GM19351 (cell line): Measurements from ENCODE around the gene TECR.
A peak's percentile ranks its signal among the peaks of the same experiment; 100 is the strongest.

Experiments used
- ATAC-seq: cut with Tn5 transposase; IDR thresholded peaks from one replicate; pipeline ENCODE4 v1.9.1; 2021; ENCODE audit warnings: mild to moderate bottlenecking, moderate library complexity; ENCODE audit not compliant: unreplicated experiment

TECR gene

DNA sequence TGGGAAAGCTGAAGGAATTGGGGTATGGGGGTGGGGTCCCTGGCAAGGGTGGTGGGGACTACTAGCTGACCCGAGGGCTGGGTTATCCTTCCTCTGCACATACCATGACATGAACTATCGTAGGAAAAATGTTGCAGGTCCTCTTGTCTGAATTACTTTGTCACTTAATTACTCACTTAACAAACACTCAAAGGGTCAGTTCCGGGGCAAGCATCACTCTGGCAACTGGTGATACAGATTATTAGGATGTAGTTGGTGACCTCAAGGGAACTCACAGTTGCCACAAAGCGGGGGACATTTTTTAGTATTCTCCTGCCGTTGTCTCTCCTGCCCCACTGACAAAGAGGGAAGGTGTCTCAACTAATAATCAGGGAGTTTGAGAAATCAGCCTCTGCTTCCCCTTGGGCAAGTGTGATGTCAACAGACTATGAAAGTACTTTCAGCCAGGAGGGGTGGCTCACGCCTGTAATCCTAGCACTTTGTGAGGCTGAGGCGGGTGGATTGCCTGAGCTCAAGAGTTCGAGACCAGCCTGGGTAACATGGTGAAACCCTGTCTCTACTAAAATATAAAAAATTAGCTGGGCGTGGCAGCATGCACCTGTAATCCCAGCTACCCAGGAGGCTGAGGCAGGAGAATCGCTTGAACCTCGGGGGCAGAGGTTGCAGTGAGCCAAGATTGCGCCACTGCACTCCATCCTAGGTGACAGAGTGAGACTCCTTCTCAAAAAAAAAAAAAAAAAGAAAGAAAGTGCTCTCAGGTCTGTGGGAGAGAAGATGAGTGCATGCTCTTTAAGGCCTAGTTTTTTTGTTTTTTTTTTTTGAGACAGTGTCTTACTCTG, 21.5 kb upstream of the TECR start:
- ATAC-seq: no peak

DNA sequence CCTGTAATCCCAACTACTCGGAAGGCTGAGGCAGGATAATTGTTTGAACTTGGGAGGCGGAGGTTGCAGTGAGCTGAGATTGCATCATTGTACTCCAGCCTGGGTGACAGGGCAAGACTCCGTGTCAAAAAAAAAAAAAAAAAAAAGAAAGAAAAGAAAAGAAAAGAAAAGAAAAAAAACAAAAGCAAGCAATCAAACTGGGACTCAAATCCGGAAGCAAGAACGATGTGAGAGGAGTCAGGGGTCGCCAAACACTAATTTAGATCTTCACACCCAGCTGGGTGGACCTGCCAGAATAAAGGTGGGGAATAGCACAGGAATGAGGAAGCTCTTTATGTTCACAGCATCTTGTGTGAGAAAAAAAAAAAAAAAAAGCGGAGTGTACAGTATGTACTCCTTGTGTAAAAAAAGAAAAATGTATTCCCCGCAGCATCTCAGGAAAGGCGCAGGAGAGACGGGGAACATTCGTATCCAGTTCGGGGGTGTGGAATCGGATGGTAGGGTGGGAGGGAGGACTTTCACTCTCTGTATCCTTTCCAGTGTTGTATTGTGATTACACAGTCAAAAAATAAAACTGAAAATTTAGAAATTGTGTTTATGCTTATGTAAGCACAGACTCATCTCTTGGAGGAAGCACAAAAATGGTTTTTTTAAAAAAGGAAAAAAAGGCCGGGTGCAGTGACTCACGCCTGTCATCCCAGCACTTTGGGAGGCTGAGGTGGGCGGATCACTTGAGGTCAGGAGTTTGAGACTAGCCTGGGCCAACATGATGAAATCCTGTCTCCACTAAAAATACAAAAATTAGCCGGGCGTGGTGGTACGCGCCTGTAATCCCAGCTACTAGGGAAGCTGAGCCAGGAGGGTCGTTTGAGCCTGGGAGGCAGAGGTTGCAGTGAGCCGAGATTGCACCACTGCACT, 18.8 kb upstream of the TECR start:
- ATAC-seq: no peak

DNA sequence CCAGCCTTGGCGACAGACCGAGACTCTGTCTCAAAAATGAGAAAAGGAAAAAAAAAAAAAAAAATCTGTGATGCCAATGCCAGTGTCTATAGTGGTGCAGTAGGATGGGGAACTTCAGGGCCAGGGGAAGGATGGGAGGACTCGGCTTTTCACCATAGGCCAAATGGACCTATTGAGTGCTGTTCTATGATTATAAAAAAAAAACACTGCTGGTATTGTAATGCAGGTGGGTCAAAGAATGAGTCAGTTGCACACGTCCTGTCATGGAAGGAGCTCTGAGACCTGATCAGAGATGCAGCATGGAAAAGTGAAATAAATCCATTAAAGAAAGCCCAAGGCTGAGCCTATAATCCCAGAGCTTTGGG, 18.2 kb upstream of the TECR start:
- ATAC-seq: no peak

DNA sequence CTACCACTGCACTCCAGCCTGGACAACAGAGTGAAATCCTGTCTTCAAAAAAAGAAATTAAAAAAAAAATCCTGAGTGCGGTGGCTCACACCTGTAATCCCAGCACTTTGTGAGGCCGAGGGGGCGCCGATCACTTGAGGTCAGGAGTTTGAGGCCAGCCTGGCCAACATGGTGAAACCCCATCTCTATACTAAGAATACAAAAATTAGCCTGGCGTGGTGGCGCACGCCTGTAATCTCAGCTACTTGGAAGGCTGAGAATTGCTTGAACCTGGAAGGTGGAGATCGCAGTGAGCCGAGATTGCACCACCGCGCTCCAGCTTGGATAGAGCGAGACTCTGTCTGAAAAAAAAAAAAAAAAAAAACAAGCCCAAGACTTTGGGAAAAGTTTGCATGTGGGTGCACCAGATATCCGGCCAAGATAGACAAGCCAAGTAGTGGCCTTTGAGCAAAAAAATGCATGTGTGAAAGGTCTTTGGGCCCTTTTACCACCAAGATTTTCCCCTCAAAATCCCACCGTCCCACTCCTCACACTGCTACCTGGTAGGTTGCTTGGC, 16.9 kb upstream of the TECR start:
- no peak for ATAC-seq

DNA sequence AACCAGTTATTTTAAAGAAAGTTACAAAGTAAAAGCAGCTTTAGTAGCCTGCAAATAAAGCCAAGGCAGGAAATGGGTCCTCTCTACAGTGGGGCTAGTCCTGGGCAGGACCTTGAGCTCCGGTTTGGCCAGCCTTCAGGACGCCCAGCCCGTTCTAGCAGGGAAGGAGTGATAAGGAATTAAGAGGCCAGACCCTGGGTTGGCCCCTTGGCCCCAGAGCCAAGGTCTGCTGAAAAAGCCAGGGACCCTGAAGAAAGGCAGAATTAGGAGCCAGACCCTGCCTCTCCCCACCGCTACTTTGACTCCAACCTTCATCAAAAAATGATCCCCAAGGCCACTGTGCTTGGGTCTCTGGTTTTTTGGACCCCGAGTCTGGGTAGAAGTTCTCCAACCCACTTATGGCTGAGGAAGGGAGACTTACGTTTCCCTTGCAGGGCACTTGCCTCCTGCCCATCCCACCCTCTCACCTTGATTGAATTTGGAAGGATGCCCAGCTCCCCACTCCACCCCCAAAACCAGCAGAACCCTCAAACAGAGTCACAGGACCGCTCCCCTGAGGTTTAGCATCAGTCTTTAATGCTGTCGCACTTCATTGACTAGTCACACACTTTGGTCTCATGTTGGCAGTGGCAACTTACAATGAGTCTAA, 15.1 kb upstream of the TECR start:
- ATAC-seq: no peak

DNA sequence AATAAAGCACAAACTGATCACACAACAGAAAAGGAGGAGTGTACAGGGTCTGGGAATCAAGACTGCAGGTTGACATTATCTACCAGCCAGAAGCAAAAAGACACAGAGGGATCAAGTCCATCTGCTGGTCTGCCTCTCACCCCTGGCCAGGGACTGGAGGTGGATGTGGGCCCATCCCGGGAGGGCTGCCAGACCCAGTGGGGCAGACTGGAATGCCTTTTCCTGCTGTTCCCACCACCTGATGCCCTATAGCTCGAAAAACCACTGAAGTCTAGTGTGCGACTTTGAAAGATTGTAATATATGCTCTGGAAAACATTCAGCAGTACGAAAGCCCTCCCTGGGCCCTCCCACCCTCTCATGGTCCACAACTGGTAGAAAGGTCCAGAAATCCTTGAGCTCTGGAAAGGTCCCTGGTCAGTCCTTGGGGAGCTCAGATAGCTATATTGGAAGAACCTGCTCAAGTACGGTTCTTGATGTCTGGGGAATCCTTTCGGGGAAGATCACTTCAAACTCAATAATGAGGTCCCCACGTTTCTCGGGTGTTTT, 13.8 kb upstream of the TECR start:
- no peak for ATAC-seq

DNA sequence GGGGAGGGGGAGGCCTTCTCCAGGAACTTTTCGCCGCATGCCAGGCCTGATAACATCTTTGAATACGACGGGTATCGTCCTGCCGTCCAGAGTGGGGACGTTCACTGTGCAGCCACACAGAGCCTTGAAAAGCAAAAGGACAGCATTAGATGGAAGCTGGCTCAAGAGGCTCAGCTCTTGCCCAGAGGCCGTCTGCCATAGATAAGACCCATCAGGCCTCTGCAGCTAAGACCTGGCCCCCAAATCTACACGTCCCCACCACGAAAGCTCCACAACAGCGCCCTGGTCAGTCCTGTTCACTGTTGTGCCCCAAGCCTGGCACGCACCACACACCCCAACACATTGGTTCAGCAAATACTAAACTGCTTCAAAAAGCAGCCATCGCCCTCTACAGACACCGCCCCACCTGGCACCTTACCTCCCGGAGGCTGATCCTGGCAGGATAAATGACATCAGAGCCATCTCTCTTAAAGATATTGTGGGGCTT, 13.3 kb upstream of the TECR start:
- no peak for ATAC-seq

DNA sequence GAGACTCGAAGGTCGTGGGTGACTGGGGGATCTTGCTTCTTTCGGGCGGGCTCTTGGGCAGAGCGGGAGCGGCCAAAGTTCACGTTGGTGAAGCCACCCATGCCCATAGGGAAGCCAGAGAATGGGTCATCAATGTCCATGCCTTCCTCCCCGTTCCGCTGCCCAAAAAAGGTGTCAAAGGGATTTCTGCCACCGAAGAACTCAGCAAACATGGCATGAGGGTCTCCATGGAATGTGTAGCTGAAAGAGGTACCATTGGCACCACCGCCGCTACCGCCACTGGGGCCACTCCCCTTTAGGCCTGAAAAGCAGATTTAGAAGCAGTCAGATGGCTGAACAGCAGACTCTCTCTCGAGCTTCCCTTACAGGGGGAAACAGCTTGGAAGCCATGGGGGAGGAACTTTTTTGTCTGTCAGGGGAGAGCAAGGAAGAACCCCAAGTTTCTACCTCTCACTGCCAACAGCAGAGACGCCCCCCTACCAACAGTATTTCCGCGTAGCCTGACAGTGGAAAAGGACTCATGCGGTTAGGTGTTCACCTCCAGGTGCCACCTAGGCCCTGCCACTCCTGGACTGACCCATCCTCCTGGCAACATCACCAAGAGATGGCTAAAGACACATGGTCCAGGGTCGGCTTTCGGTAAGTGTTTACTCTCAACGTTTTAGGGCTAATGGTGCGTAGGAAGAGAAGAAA, 12.5 kb upstream of the TECR start:
- ATAC-seq: no peak

DNA sequence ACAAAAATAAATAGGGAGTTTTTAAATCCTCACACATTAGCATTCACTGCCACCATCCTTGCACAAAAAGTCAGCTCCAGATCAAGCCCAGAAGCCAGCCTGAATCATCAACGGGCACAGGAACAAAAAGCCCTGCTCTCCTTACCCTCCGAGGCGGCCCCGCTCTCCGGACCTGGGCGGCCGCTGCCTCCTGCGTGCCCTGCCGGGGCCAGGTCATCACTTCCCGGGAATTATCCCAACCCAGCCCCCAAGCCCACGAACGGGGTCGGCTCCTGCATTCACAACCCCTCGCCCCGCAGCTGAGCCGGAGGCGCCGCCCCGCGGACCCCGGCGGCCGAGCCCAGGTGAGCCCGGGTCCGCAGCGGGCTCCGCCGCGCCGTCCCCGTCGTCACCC, 12.0 kb upstream of the TECR start:
- no peak for ATAC-seq

DNA sequence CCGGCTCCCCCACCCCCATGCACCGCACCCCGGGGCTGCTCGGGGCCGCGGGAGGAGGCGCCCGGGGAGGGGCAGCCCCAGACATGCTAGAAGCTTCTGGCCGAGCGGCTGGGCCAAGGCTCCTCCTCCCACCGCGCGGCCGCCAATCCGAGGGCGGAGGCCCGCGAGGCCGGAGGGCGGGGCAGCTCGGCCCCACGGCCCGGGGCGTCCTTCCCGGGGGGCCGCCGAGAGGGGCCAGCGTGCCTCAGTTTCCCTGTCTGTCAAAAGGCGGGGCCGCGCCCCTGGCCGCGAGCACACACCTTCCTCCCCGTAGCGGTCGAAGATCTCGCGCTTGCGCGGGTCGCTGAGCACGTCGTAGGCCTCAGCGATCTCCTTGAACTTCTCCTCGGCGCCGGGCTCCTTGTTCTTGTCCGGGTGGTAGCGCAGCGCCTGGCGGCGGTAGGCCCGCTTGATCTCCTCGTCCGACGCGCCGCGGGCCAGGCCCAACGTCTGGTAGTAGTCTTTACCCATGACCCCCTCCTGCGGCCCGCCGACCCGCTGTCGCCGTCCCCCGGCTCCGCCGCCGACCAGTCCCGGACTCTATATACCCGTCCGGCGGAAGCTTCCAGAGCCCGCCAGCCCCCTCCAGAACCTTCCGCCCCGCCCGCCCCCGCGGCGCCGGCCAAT, 11.4 kb upstream of the TECR start, which contains the start of gene DNAJB1:
Gene DNAJB1, minus strand, starts transcription at position 558 of the 666 bp plus-strand sequence. Its CDS starts 48 bp downstream, at position 510.
- peak; percentile 55 for ATAC-seq

DNA sequence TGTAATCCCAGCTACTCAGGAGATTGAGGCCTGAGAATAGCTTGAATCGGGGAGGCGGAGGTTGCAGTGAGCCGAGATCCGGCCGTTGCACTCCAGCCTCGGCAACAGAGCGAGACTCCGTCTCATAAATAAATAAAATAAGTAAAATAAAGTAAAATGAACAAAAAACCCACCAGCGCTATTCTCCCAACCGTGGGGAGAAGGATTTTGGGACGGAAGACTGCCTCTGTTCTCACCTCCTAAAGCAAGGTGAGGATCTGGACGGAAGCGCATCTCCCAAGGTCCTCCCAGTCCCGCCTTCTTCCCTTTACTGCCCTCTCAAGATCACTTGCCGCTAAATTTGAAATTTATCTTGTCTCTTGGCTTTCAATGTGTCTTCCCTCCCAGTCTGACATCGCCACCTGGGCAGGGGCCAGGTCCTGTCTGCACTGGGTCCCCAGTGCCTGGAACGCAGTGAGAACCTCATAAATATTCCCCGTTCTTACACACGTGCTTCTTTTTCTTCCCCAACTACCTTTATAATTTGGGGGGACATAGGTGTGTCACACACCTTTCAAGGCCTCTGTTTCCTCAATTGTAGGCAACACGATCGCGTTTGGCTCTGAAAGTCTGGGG, 10.0 kb upstream of the TECR start:
- ATAC-seq: no peak

DNA sequence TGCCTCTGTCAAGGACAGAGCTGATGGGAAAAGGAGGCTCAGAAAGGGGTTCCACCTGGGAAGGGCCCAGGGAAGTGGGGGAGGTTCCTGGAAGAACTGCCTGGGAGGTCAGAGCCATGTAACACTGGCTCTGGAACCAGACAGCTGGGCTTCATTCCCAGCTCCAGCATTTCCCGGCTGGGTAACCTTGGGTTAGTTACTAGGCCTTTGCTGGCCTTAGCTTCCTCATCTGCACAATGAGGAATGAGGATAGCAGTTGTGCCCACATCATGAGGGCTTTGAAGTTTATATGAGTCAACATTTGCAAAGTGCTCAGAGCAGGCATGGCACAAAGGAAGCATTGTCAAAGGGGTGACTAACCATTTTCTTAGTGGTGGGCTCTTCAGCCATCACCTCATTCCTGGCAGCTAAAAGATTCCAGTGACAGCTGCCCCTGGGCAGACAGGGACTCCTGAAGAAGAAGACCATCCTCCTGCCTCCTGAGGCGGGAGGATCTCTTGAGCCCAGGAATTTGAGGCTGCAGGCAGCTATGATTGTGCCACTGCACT, 9.5 kb upstream of the TECR start:
- no peak for ATAC-seq

DNA sequence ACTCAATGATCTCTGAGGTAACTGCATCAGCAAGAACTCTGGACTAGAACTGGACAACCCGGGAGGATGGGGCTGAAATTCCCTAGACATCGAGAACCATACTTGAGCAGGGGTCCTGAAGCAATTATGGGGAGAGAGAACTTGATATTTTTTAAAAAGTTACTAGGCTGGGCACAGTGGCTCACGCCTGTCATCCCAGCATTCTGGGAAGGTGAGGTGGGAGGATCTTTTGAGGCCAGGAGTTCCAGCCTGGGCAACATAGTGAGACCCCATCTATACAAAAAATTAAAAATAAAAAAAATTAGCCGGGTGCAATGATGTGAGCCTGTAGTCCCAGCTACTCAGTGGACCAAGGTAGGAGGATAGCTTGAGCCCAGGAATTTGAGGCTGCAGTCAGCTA, 8.9 kb upstream of the TECR start:
- no peak for ATAC-seq

DNA sequence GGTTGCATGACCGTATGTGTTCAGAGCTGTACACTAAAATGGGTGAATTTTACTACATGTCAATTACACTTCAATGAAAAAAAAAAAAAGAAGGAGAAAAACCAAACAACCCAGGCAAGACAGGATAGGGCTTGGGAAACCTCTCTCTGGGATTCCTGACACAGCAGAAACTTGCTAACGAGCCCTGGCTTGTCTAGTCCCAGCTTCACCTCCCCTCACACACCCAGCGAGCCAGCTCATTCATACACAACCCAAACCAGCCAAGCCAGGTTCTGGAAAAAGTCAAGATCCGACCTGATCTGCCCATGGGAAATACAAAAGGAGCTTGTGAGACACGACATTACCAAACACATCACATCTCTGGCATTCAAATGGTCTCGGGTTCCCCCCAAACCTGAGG, 3.7 kb upstream of the TECR start:
- ATAC-seq: no peak

DNA sequence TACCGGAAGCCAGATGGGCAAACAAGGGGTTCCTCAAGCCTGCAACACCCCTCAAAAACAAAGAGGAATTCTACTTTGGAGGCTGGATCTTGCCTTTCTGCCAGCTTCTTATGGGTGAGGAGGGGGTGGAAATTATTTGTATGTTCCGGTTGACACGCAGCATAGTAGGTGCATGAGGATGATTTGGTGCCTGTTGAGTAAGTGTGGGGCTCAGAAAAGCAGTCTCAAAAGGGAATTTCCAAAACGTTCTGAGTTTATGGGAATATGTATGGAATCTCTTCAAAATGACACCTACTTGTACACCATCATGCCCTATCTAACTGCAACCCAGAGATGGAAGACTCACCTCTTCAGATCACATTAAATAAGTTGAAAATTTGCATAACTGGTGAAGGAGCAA, 3.0 kb upstream of the TECR start:
- ATAC-seq: no peak

DNA sequence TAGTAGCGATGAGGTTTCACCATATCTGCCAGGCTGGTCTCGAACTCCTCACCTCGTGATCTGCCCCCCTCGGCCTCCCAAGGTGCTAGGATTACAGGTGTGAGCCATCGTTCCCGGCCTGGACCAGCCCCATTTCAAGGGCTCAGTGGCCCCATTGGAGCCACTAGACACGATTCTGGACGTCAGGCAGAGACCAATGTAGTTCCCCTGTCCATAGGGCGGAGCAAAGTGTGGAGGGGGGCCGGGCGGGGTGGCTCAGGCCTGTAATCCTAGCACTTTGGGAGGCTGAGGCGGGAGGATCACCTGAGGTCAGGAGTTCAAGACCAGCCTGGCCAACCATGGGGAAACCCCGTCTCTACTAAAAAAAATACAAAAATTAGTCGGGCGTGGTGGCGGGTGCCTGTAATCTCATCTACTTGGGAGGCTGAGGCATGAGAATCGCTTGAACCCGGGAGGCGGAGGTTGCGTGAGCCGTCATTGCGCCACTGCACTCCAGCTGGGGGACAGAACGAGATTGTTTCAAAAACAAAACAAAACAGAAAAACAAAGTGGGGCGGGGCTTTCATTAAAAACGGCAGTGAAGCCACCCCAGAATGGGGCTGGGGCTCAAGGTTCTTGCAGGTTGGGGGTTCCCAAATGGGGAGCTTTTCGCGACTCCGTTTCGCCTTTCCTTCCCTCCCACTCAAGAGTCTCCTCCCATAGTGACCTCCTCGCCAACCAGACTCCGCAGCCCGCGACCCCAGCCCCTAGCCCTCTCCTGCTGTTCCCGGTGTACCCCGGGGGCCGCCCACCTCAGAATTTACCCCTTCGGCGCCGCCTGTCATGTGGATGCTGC, 758 bp upstream of the TECR start:
- no peak for ATAC-seq

DNA sequence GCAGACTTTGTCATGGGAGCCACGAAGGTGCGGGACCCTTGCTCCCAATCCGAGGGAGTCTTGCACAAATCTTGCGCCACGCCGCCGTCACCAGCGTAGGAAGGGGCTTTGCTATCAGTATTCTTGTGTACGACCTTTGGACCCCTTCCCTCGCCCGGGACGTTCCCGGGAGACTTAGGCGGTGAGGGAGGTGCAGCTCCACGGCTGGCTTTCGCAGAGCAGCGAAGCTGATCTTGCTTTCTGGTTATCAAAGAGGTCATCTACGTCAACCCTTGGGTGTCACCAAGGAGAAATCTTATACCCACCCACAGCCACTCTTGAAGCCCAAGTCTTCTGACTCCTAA, 583 bp downstream of the TECR start:
- no peak for ATAC-seq

DNA sequence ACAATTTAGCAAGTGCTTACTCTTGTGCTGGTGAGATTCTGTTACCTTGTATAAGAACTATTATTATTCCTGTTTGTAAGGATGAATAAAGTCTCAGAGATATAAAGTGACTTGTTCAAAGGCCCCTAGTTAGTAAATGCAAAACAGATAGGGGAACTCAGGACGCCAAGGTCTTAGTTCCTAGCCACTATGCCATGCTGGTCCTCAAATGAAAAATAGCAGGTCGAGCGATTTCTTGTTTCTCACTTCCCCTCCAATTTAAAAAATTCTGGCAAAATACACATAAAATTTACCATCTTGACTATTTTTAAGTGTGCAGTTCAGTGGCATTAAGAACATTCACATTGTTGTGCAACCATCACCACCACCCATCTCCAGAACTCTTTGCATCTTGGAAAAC, 1.1 kb downstream of the TECR start:
- ATAC-seq: no peak
